HCT116 (cell line): ENCODE results near the gene LRRC75A. TPM values are rescaled to one million over a fixed set of nuclear protein-coding genes. Genes with fewer than 3 reads are reported as not detected.

Experiments used
- ATAC-seq: fragments of 200-7000 bp; cut with Tn5 transposase; 2 replicates; pipeline ENCODE4 v1.9.1; 2020; ENCODE audit warnings: mild to moderate bottlenecking, moderate library complexity
- BruUV-seq: library from RNA; stranded (reverse); fragments of 400-500 nt; replicated peaks from 2 replicates; lab custom pipeline; 2021; lab: Mats Ljungman, UMichigan
- CTCF ChIA-PET: fragments of 300-600 bp; sonication (Branson Sonifier 250); formaldehyde crosslinking; loops from one replicate; lab custom pipeline; 2021; ENCODE audit warnings: antibody characterized with exemption; lab: Charles Lee
- POLR2A ChIA-PET: fragments of 300-600, 350-600 bp; sonication (Branson Sonifier 250); formaldehyde crosslinking; loops from one replicate; lab custom pipeline; 2021; ENCODE audit warnings: antibody characterized with exemption; lab: Charles Lee
- RAD21 ChIA-PET, 2 experiments: fragments of 300-600 bp; sonication (Branson Sonifier 250); formaldehyde crosslinking; loops; one replicate each; lab custom pipeline; 2023; ENCODE audit warnings: low total read pairs in 2 of 2; ENCODE audit not compliant: uncharacterized antibody in 2 of 2, unreplicated experiment in 2 of 2, low non-redundant PET in 1 of 2; lab: Charles Lee
- DNase-seq: peaks from one replicate; pipeline ENCODE4 v3.0.0-alpha.2; 2010; ENCODE audit warnings: low read depth, low spot score
- H2AFZ ChIP-seq: fragments of 200-600 bp; shearing (Covaris generic), sonication (generic); 2 replicates; pipeline ENCODE4 v1.6.1; 2017; ENCODE audit warnings: low read depth, mixed run types, mixed read lengths, antibody characterized with exemption, low read length; ENCODE audit not compliant: poor library complexity, severe bottlenecking
- H3K27ac ChIP-seq: 2 replicates; pipeline ENCODE4 v1.5.1; 2012; ENCODE audit warnings: low read depth, low read length
- H3K27me3 ChIP-seq: fragments of 200-600 bp; sonication (generic); 2 replicates; pipeline ENCODE4 v1.6.1; 2016; ENCODE audit warnings: mixed run types, low read length, mixed read lengths; ENCODE audit not compliant: insufficient read depth
- H3K36me3 ChIP-seq, 2 experiments: fragments of 200-500 bp in 1 of 2; fragments of 200-600 bp in 1 of 2; sonication (Bioruptor generic) in 1 of 2; sonication (generic) in 1 of 2; 2 replicates each; pipeline versions ENCODE4 v1.5.1 to v1.6.1; 2014 to 2016; ENCODE audit warnings: low read length in 2 of 2, inconsistent platforms in 1 of 2, mixed read lengths in 1 of 2, mixed run types in 1 of 2; ENCODE audit not compliant: insufficient read depth in 2 of 2, control insufficient read depth in 1 of 2
- H3K4me1 ChIP-seq, 2 experiments: fragments of 200-600 bp in 1 of 2; sonication (generic) in 1 of 2; 2 replicates each; pipeline versions ENCODE4 v1.5.1 to v1.6.1; 2012 to 2017; ENCODE audit warnings: low read length in 2 of 2, inconsistent platforms in 1 of 2, mild to moderate bottlenecking in 1 of 2, mixed read lengths in 1 of 2, mixed run types in 1 of 2, moderate library complexity in 1 of 2; ENCODE audit not compliant: insufficient read depth in 2 of 2, control insufficient read depth in 1 of 2
- H3K4me2 ChIP-seq: fragments of 200-600 bp; sonication (generic); 2 replicates; pipeline ENCODE4 v1.6.1; 2017; ENCODE audit warnings: mixed run types, low read length, mixed read lengths
- H3K4me3 ChIP-seq, 2 experiments: fragments of 200-600 bp in 1 of 2; sonication (generic) in 1 of 2; replicated peaks in 1 of 2; 2 replicates each; pipeline ENCODE4 v1.5.1; 2011 to 2016; ENCODE audit warnings: low read length in 2 of 2, control low read depth in 1 of 2, low read depth in 1 of 2, mild to moderate bottlenecking in 1 of 2, mixed read lengths in 1 of 2, mixed run types in 1 of 2
- H3K79me2 ChIP-seq: fragments of 200-600 bp; sonication (generic); 2 replicates; pipeline ENCODE4 v1.6.1; 2017; ENCODE audit warnings: mild to moderate bottlenecking, mixed run types, low read length, moderate library complexity, mixed read lengths; ENCODE audit not compliant: insufficient read depth
- H3K9ac ChIP-seq: fragments of 200-600 bp; sonication (generic); 2 replicates; pipeline ENCODE4 v1.6.1; 2016; ENCODE audit warnings: low read length, mixed read lengths
- H3K9me2 ChIP-seq: fragments of 200-600 bp; sonication (generic), shearing (Covaris generic); 2 replicates; pipeline ENCODE4 v1.6.1; 2017; ENCODE audit warnings: mixed run types, mild to moderate bottlenecking, moderate library complexity; ENCODE audit not compliant: insufficient read depth
- H3K9me3 ChIP-seq, 2 experiments: fragments of 200-500 bp in 1 of 2; fragments of 200-600 bp in 1 of 2; sonication (Bioruptor generic) in 1 of 2; sonication (generic) in 1 of 2; 2 replicates each; pipeline ENCODE4 v1.6.1; 2014 to 2017; ENCODE audit warnings: low read length in 2 of 2, mixed read lengths in 2 of 2, inconsistent platforms in 1 of 2, low read depth in 1 of 2, mild to moderate bottlenecking in 1 of 2, mixed run types in 1 of 2, moderate library complexity in 1 of 2; ENCODE audit not compliant: control insufficient read depth in 1 of 2, insufficient read depth in 1 of 2
- H4K20me1 ChIP-seq: fragments of 200-600 bp; sonication (generic), shearing (Covaris generic); 2 replicates; pipeline ENCODE4 v1.6.1; 2017; ENCODE audit warnings: mixed run types, mild to moderate bottlenecking, moderate library complexity; ENCODE audit not compliant: insufficient read depth
- CEBPB ChIP-seq: IDR thresholded peaks from 2 replicates; pipeline ENCODE4 v1.6.1; 2012; ENCODE audit warnings: low read depth
- CTCF ChIP-seq, 3 experiments: fragments of 200-600 bp in 1 of 3; sonication (generic) in 1 of 3; IDR thresholded peaks in 2 of 3; conservative IDR thresholded peaks in 1 of 3; 2 replicates each; pipeline ENCODE4 v1.5.1; 2012 to 2017; ENCODE audit warnings: low read depth in 2 of 3, low read length in 2 of 3, antibody characterized with exemption in 1 of 3, borderline replicate concordance in 1 of 3, control low read depth in 1 of 3, mild to moderate bottlenecking in 1 of 3, mixed read lengths in 1 of 3, mixed run types in 1 of 3, moderate library complexity in 1 of 3; ENCODE audit not compliant: insufficient read depth in 1 of 3
- EGR1 ChIP-seq: IDR thresholded peaks from 2 replicates; pipeline ENCODE4 v1.6.1; 2012; ENCODE audit warnings: low read depth
- EZH2 ChIP-seq: fragments of 200-600 bp; sonication (generic); IDR thresholded peaks from 2 replicates; pipeline ENCODE4 v1.6.1; 2017; ENCODE audit warnings: antibody characterized with exemption, mixed run types
- EZH2phosphoT487 ChIP-seq: fragments of 200-600 bp; IDR thresholded peaks from 2 replicates; pipeline ENCODE4 v1.6.1; 2018; ENCODE audit warnings: antibody characterized with exemption, borderline replicate concordance
- FOSL1 ChIP-seq: IDR thresholded peaks from 2 replicates; pipeline ENCODE4 v1.6.1; 2012; ENCODE audit warnings: low read depth
- JUND ChIP-seq: IDR thresholded peaks from 2 replicates; pipeline ENCODE4 v1.6.1; 2012
- MAX ChIP-seq: IDR thresholded peaks from 2 replicates; pipeline ENCODE4 v1.6.1; 2012
- POLR2A ChIP-seq: IDR thresholded peaks from 2 replicates; pipeline ENCODE4 v1.7.0; 2011; ENCODE audit warnings: borderline replicate concordance; ENCODE audit not compliant: insufficient read depth, insufficient read length; ENCODE audit errors: extremely low read depth
- POLR2AphosphoS5 ChIP-seq: IDR thresholded peaks from 2 replicates; pipeline ENCODE4 v1.6.1; 2011; ENCODE audit warnings: mild to moderate bottlenecking, low read depth, low read length, moderate library complexity
- SIN3A ChIP-seq: IDR thresholded peaks from 2 replicates; pipeline ENCODE4 v1.6.1; 2012; ENCODE audit warnings: low read depth
- SRF ChIP-seq: IDR thresholded peaks from 2 replicates; pipeline ENCODE4 v1.6.1; 2012; ENCODE audit warnings: low read depth
- YY1 ChIP-seq: IDR thresholded peaks from 2 replicates; pipeline ENCODE4 v1.6.1; 2011; ENCODE audit warnings: low read length, low read depth, moderate library complexity, mild to moderate bottlenecking; ENCODE audit not compliant: insufficient replicate concordance; ENCODE audit errors: extremely low read depth
- ZFX ChIP-seq: fragments of 450-650 bp; IDR thresholded peaks from 2 replicates; pipeline ENCODE4 v1.6.1; 2017
- ZNF274 ChIP-seq: fragments of 200-500 bp; sonication (Bioruptor generic); IDR thresholded peaks from 2 replicates; pipeline ENCODE4 v1.6.1; 2014; ENCODE audit warnings: mild to moderate bottlenecking, low read depth, low read length, inconsistent platforms
- intact Hi-C: fragments of 100-400 bp; cut with micrococcal nuclease; formaldehyde crosslinking; loops from 2 replicates; pipeline ENCODE4 v1.10.0; 2022
- total RNA-seq: library from RNA; stranded (reverse); gene quantifications from one replicate; pipeline ENCODE4 v1.2.1, GENCODE V29; 2021; ENCODE audit not compliant: unreplicated experiment

Gene LRRC75A
- total RNA-seq, 1 experiment from 2014 or later = 2.3 TPM

GRCh38 chr17:16465052-16465312 is 27.0 kb downstream of the LRRC75A start:
- ChIA-PET CTCF (interaction anchor here (1.1 kb wide), 1 partner anchor 56 kb away, joined by 4 read pairs; no protein-coding TSS in a partner anchor), RAD21 (no interaction called here), POLR2A (interaction anchor here (6.9 kb wide), 1 partner anchor 25 kb away, joined by 29 read pairs; no protein-coding TSS in a partner anchor)
- DNase-seq (no peak), ATAC-seq (no peak)
- Histone ChIP-seq H3K27me3 (no peaks in the 10 kb centered on the region), H3K36me3 (no peaks in the 10 kb centered on the region), H3K79me2 (no peaks in the 10 kb centered on the region), H3K4me2 (no peak overlapping the region), H3K4me3 (no peak overlapping the region), H3K9me3 (no peaks in the 10 kb centered on the region), H3K9me2 (no peaks in the 10 kb centered on the region), H3K4me1 (peaks cover 2 to 13% of the 10 kb centered on the region in 2 experiments; a peak in 3 of 4 replicates), H3K27ac (no peak overlapping the region), H3K9ac (no peak overlapping the region), H2AFZ (no peak overlapping the region), H4K20me1 (no peaks in the 10 kb centered on the region)
- no peak for TF ChIP-seq POLR2AphosphoS5
- TF ChIP-seq JUND = no peak
- no peak for TF ChIP-seq FOSL1
- no peak for TF ChIP-seq MAX
- no peak for TF ChIP-seq SIN3A
- no peak for TF ChIP-seq YY1
- TF ChIP-seq CEBPB = no peak
- TF ChIP-seq EGR1 = no peak
- TF ChIP-seq ZNF274 = no peak
- no TSS peak for BruUV-seq
- intact Hi-C loops = no loop called here

- RAD21 ChIA-PET = no interaction called here
- H3K4me2 ChIP-seq = no peak overlapping the region
- H2AFZ ChIP-seq = no peak overlapping the region
- H3K27ac ChIP-seq = no peak overlapping the region
- DNase-seq (no peak), ATAC-seq (no peak)
- no peaks in the 10 kb centered on the region for H3K9me3 ChIP-seq
- no peak overlapping the region for H3K4me3 ChIP-seq
- no peaks in the 10 kb centered on the region for H3K36me3 ChIP-seq
- H3K9me2 ChIP-seq = no peaks in the 10 kb centered on the region
- TF ChIP-seq CTCF (IDR thresholded peaks at IDR 0.05 in 2 of 3, conservative IDR thresholded peaks at IDR 0.05 in 1 of 3; ENCODE audit: borderline replicate concordance in 1 of 3, insufficient read depth in 1 of 3, low read depth in 2 of 3, low read length in 2 of 3) = no peak
- no peak for TF ChIP-seq ZFX
- TF ChIP-seq POLR2A = no peak
- TF ChIP-seq FOSL1 = no peak
- TF ChIP-seq EZH2phosphoT487 = no peak
- TF ChIP-seq SRF = no peak
- no peak for TF ChIP-seq EZH2
- no peak for TF ChIP-seq EGR1
- H3K9ac ChIP-seq = no peak overlapping the region
- POLR2A ChIA-PET = interaction anchor here (6.9 kb wide), 1 partner anchor 25 kb away, joined by 29 read pairs; no protein-coding TSS in a partner anchor
- CTCF ChIA-PET = interaction anchor here (1.1 to 1.7 kb wide), 2 partner anchors 11 to 57 kb away, joined by 4 to 5 read pairs; no protein-coding TSS in a partner anchor
- intact Hi-C loops = no loop called here
- H3K27me3 ChIP-seq = no peaks in the 10 kb centered on the region
- H3K79me2 ChIP-seq = no peaks in the 10 kb centered on the region
- no TSS peak for BruUV-seq
- H4K20me1 ChIP-seq = no peaks in the 10 kb centered on the region
- H3K4me1 ChIP-seq = peaks cover 7 to 18% of the 10 kb centered on the region in 2 experiments; a peak in 3 of 4 replicates
Measured at GRCh38 chr17:16464303-16465051, 27.5 kb downstream of the LRRC75A start.
